T-helper 2 cell (primary cell): ENCODE results near the gene MFGE8.

Experiments used
- DNase-seq, 5 experiments: peaks; one replicate each; pipeline versions ENCODE4 v3.0.0 to v3.0.0-alpha.2; 2012 to 2022

Gene MFGE8

DNA sequence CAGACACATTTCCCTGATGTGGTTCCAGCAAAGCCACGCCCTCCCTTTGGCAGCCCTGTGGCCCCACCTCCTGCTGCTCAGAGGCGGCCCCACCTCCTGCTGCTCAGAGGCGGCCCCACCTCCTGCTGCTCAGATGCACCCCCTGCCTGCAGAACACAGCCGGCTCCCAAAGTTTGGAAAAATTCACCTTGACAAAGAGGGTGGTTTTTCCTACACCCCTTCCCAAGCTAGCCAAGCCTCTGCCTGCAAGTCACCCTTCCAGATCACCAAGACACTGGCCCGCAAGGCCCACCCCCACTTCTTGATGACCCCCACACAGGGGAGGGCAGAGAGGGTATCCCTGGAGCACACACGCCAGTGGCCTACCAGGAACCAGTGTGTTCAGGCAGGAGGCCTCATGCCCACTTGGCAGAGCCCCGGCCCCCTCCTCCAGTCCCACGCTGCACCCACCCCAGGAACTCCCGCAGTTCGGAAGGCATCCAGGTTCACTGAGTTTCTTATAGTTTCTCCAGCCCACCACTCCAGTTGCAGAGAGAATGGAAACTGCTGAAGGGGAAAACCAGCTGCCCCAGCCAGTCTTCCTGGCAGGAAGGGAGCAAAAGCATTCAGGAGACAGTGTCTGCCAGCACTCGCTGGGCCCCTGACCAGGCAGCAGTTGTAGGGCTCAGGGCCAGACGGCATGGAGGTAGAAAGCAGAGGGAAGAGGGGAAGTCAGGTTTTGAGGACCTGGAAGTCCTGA is 15.6 kb downstream of the MFGE8 start:
- DNase-seq = peak; percentile 48 to 86 (median 66)

DNA sequence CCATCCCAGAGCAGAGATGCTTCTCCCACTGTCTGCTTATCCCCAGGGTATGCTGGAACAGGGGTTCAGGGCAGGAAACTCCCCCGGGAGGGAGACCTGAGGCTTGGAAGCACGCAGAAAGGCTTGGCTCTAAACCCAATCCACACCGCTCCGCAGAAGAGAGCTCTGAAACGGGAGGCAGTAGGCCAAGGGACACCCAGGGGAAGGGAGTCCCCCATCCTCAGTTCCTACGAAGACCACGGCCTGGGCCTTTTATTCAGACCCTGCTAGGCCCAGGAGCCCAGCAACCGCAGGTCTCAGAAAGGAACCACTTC is 16.1 kb downstream of the MFGE8 start:
- DNase-seq = no peak

DNA sequence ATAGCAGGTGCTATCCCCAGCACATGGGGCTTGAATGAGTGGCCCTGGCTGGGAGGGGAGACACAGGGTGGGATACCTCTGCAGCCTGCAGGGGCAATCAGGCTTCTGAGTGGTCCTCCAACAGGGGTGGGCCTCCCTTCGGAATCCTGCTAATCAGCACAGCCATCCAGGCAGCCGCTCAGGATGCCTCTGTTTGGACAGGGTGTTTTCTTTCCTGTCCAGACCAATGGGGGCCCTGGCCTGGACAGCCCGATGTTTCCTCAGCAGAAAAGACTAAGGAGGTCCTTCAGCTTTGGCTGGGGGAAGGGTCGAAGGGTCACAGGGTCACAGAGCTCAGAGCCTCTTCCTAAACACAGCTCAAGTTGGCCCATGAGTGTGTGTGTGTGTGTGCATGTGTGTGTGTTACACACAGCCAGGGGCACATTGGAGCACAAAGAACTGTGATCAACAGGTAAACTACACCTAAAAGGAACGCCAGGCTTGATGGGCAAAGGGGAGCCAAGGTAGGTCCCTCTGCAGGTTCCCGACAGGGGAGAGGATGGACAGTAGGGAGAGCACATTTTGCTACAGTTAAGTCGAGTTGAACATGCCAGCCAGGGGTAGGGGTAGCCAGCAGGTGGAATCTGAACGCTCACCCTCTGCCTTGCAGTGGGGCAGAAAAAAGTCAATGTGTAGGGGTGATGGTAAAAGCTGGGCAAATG is 16.7 kb downstream of the MFGE8 start:
- no peak for DNase-seq

DNA sequence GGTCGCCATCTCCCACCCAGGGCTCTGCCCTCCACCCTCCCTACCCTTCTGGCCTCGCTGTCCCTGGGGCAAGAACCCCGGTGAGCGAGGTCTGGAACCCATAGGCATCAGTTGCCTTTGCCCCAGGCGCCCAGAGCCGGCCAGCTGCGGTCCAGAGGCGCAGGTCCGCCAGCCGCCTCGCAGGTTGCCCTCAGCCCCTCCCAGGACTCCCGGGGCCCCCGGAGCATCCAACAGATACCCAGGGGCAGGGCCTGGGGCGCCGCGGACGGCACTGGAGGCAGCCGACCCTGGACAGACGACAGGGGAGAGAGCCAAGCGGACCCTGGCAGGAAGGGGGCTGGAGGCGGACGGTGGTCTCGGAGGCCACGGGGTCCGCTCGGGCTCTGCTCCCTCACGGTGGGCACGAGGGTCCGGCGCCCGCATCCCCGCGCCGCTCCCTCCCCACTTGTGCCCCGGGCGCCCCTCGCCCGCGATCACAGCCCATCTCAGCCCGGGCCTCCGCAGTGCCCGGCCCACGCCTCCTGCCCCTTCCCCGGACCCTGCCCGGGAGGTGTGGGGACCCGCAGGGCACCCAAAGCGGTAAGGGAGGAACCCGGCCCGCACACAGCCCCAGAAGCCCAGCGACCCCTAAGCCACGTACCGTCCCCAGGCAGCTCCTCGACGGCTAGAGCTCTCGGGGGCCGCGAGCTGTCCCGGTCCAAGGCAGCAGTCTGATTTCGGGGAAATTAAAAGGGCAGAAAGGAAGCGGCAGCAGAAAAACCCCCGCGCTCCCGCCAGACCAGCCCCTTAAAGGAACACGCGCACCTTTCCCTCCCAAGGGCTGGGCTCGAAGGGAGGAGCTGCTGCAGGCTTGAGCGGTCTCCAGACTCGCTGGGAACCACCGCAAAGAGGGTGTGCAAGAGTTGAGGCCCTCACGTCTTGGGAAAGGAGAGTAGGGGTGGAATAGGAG is 18.1 kb downstream of the MFGE8 start, which contains the start of gene HAPLN3:
HAPLN3 (minus strand) TSS at position 726 of the 949 bp plus-strand sequence. CDS start 8,246 bp downstream, outside the sequence.
- DNase-seq = peak; percentile 36 to 60 (median 45)

DNA sequence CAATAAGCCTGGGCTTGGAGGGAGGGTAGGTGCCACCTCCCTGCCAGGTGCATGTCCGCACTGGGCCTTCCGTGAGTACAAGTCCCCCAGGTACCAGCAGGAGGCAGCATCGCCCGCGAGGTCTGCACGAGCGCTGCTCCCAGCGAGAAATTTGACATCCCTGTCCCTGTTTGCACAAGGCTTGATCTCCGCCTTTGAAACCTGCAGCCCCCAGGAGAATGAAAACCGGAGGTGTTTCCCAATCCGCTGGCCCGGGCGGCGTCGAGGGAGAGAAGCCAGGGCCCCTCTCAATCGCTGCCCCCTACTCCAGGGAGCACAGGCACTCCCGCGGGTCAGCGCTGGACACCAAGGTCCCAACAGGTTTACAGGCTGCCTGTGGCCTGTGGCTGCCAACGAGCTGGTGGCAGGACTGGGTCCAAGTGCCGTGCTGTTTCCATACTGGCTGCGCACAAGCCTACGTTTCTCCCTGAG is 18.8 kb downstream of the MFGE8 start:
- peak; percentile 66 to 82 (median 81) for DNase-seq

DNA sequence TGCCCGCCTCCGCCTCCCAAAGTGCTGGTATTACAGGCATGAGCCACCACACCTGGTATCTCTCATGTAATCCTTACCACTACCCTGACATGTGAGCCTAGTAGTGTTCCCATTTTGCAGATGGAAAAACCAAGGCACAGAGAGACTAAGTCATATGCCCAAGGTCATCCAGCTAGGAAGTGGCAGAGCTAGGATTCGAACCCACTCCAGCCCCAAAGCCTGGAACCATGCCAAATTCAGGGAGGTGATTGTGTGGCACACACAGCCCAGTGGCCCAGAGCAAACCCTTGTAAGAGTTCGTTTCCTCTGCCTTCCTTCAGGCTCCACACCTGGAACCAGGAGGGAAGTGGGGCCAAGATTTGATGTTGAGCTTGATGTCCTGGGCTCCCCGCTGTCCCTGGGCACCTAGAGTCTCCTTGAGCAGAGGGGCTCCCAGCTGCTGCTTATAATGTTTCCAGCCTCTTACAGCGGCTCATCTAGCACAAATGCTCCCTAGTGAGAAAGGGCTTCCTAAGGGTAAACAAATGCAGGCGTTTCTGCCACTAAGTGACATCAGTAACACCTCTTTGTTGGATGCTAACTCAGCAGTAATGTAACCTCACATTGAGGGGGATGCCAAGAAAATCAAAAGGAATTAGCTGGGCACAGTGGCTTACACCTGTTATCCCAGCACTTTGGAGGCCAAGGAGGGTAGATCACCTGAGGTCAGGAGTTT is 21.5 kb downstream of the MFGE8 start:
- DNase-seq = no peak

DNA sequence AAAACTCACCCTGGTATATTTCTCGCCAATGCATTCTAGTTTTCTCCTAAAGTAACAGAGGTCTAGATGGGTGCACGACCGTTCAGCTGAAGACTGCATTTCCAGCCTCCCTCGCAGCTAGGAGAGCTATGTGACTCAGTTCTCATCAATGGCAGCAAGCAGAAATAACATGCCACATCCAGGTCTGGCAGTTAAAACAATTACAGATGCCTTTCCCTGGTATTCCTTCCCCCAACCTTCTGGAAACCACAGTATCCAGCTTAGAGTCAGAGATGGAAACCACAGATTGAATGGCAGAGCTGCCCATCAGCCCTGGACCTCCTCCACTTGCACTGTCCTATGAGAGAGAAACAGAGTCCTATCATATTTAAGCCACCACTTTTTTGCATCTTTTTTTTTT is 22.7 kb downstream of the MFGE8 start:
- DNase-seq = no peak

DNA sequence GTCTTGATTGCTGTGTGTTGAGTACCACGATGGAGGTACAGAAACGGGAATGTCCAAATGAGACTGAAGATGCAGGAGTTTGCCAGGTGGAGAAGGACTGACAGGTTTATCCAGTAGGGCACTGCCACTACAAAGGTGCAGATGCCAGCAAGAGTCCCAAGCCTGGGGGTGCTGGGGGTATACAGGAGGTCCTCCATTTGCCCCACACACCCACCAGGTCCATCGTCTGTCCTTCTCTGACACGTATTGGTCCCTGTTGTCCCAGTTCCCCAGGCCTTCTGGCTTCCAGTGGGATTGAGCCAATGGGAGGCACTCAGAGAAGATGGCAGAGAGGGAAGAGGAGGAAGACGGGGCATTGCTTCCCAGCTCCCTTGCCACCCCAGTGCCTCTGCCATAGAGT is 24.5 kb downstream of the MFGE8 start:
- DNase-seq = no peak

DNA sequence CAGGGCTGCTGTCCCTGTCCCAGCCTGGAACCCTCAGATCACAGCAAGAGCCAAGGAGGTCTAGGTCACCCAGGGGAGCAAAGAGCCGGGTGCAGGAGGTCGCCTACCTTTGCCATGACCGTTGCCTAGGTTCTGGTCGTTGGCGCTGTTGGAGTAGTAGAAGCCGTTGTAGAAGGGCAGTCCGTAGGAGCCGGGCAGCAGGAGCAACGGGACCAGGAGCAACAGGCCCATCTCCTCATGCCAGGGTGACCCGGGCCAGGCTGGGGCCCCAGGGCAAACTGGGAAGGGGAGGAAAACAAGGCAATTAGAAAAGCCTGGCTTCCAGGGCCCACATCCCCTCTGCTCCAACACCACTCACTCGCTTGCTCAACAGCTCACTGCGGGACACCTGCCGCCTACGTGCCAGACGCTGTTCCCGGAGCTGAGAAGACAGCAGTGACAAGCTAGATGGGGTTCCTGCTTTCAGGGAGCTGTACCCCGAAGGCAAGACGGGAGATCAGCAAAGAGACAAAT is 26.1 kb downstream of the MFGE8 start:
- no peak for DNase-seq

DNA sequence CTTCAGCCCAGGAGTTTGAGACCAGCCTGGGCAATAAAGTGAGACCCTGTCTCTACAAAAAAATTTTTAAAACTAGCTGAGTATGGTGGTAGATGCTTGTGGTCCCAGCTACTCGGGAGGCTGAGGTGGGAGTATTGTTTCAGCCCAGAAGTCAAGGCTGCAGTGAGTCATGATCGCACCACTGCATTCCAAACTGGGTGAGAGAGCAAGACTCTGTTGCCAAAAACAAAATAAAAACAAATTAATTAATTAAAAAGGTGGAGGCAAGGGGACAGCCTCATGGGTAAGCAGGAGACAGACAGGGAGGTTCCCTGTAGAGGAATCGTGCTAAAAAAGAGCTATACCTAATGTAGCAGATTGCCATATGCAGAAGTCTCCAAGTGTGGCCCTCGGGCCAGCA is 30.4 kb downstream of the MFGE8 start:
- DNase-seq = no peak

DNA sequence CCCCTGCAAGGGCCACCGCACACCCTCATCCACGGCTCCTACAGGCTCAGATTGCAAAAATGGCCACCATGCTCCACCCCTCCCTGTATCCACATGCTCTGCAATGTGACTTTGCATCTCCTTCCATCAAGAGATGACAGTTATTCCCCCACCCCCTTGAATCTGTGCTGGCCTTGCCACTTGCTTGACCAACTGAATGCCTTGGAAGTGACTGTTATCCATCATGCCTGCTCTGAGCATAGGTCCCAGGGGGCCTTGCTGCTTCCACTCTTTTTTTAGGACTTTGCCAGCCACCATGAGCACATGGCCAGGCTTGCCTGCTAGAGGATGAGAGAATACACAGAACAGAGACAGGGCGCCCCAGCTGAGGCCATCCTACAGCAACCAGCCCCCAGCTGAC is 31.4 kb downstream of the MFGE8 start:
- no peak for DNase-seq

DNA sequence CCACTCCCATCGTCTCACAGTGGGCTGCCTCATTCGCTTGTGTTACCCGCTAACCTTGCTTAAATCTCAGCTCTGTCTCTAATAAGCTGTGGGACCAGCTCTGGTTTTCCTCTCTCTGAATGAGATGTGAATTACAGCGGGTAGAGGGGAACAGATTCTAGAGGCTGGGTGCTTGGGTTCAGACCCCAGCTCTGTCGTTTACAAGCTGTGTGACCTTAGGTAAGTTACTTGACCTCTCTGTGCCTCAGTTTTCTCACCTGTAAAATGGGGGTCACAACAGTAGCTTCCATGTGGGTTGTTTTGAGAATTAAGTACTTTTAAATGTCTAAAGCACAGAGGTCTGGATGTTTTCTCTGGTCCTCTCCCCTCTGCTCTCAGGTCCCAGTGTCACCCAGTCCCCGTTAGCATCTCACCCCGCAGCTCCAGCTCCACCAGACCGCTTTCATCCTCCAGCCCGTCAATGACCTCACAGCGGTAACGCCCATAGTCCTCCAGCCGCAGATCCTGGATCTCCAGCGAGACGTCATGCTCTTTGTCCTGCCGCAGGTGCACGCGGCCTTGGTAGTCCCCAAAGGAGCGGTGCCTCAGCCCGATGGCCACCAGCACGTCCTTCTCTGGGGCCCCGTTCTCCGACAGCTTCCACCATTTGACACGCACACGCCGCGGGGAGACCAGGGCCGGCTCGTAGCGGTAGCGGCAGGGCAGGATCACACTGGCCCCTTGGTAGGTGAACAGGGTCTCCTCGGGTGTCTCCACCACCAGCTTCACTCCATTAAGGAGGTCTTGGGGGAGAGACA is 32.0 kb downstream of the MFGE8 start:
- no peak for DNase-seq

DNA sequence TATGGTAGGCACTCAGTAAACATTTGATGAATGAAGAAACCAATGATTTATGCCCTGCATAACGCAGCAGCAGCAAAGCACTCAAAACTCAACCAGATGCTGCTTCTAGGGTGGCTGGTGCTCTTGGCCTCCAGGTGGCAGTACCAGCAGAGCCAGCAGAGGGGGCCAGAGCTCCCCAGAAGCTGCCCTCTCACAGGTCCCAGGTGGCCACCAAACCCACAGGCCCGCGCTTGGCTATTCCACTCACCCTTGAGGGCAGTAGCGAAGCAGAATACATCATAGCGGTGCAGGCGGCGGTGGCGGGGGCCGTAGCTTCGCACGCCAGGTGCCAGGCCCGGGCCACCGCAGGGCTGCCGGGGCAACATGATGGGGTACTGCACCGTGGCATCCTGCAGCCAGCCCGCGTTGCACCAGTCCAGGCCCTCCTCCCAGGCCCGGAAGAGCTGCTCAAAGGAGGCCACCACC is 34.4 kb downstream of the MFGE8 start:
- peak in 2 of 5 experiments; percentile 10 to 41 for DNase-seq

DNA sequence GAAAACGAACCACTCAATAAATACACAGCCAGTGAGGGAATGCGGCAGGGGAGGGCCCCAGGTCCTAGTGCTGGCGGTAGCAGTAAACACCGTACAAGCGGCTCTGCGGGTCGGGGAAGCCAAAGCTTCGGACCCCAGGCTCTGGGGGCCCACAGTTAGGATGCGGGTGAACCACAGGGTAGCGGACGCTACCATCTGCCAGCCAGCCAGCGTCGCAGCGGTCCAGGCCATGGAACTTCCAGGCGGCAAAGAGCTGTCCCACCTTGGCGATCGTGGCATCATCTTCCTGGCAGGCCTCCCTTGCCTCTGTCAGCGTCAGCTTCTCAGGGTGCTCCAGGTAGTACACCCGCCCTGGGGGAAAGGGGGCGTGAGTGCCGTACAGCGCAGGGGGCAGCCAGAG is 35.3 kb downstream of the MFGE8 start:
- DNase-seq = no peak

DNA sequence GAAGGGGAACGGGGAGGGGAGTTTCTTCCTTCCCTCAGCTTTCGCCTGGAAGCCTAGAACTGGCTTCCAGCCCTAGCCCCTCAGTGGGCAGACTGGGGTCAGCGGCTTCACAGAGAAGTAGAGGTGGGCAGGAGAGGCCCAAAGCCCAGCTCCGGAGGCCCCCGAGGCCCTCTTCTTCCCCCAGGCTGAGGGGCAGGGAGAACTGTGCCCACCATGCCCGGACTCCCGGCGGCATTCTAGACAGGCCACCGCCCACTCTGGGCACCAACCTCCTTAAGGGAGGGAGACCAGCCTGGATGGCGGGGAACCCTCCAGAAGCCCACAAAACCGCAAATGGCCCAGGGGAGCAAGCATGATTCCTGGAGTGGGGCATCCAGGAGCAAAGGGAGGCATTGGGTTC is 35.8 kb downstream of the MFGE8 start:
- DNase-seq = no peak

DNA sequence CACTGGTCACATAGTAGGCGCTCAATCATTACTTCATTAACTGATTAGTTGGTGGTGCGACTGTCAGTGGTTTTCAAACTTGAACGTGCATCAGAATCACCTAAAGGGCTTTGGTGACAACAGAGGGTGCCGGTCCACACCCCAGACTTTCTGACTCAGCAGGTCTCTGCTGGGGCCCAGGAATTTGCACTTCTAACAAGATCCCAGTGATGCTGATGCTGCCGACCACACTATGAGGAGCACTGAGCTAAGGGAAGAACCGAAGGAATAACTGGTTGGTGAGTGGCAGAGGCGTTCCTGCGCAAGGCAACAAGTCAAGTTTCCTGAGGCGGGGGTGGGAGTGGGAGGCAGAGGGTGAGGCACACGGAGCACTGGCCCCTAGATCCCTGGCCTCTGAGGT is 36.6 kb downstream of the MFGE8 start:
- DNase-seq = no peak

DNA sequence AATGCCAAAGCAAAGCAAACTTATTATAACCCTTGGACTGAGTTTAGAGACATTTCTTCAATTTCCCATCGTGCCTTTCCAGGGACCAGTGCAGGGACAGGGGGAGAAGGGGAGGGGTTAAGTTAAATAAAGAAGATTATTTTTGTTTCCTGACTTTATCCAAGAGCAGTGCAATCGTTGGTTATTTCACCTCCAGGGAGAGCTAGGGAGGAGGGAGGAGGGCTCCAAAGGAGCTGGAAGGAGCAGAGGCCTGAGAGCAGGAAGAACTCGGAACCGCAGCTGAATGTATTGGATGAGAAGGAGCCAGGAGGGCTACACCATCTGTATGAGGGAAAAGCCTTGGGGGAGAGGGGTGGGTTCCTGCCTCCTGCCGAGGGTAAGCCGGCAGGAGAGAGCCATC is 38.5 kb downstream of the MFGE8 start:
- DNase-seq = no peak

DNA sequence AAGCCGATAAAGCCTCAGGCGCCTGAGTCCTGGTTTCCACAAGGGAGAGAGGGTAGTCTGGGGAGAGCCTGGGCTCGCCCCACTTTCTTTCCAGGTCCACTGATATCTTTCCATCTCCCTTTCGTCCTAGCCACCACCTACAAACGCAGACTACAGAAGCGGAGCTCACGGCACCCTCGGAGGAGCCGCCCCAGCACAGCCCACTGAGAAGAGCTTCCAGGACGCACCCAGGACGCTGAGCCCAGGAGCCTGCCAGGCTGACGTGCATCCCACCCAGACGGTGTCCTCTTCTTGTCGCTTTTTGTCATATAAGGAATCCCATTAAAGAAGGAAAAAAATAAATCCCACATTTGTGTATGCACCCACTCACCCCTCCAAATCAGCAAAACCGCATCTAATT is 38.9 kb downstream of the MFGE8 start:
- no peak for DNase-seq

DNA sequence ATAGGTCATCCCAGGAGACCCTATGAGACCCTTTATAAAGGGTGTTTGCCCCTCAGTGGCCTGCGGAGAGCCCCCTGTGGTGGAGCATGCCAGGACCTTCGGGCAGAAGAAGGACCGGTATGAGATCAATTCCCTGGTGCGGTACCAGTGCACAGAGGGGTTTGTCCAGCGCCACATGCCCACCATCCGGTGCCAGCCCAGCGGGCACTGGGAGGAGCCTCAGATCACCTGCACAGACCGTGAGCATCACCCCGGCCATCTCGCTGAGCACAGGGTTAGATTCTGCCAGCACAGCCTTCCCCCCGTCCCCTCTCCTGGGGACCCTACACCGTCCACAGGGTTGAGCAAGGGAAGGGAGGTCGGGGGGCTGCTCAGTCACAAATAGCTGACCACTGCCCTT is 39.4 kb downstream of the MFGE8 start:
- no peak for DNase-seq

DNA sequence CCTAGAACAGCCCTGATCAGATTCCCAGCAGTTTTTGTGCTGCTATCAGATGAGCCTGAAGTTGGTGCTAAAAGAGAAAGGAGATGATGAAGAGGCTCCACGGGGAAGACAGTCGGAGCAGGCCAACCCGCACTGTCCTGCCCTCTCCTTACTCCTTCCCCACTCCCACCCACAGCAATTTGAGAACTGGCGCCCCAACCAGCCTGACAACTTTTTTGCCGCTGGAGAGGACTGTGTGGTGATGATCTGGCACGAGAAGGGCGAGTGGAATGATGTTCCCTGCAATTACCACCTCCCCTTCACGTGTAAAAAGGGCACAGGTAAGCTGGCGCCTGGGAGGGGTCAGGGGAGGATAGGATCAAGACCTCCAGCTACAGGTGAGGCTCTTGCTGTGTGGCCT is 40.5 kb downstream of the MFGE8 start:
- DNase-seq = no peak

DNA sequence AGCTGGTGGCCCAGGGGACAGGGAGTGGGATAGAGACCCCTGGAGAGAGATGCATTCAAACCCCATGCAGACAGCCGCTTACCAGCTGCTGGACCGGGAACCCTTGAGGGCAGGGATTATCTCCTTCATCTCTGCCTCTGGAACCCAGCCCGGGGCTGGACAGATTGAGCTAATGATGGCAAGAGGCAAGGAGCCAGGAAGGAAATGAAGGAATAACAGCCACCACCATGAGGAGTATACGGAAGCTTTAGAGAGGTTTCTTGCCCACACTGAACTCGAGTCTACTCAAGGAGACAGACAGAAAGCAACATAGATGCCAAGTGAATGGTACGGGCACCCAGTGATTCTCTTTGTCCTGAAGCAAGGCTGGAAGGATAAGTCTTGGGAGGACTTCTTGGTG is 41.1 kb downstream of the MFGE8 start:
- no peak for DNase-seq
